Esophagus squamous epithelium (tissue), 5 donors: ENCODE measurements around the gene NELFCD. TPM values are rescaled to one million over a fixed set of nuclear protein-coding genes. Genes with fewer than 3 reads are reported as not detected.
A peak's percentile ranks its signal among the peaks of the same experiment; 100 is the strongest.

Experiments
- DNase-seq: peaks from one replicate; lab custom pipeline; 2025; lab: John Stamatoyannopoulos, UW
- H3K27ac ChIP-seq, 4 donors: fragments of 200-600 bp; sonication (generic); one replicate each; pipeline ENCODE4 v1.5.1; 2016 to 2019; ENCODE audit warnings: mild to moderate bottlenecking in 1 of 4
- H3K27me3 ChIP-seq, 4 donors: fragments of 200-600 bp; sonication (generic); 1 replicate in 3 of 4; 2 replicates in 1 of 4; pipeline versions ENCODE4 v1.5.1 to v1.6.0; 2017 to 2021; ENCODE audit warnings: antibody characterized with exemption in 1 of 4
- H3K36me3 ChIP-seq, 3 donors: fragments of 200-600 bp; sonication (generic); one replicate each; pipeline ENCODE4 v1.5.1; 2016 to 2019
- H3K4me1 ChIP-seq, 3 donors: fragments of 200-600 bp; sonication (generic); one replicate each; pipeline ENCODE4 v1.5.1; 2017 to 2019
- H3K4me3 ChIP-seq, 4 donors: fragments of 200-600 bp; sonication (generic); 1 replicate in 3 of 4; 2 replicates in 1 of 4; pipeline ENCODE4 v1.5.1; 2016 to 2019; ENCODE audit warnings: mild to moderate bottlenecking in 2 of 4, moderate library complexity in 1 of 4
- H3K9me3 ChIP-seq, 3 donors: fragments of 200-600 bp; sonication (generic); one replicate each; pipeline ENCODE4 v1.5.1; 2016 to 2019
- POLR2A ChIP-seq, 4 donors: fragments of 450-650 bp; IDR thresholded peaks; one replicate each; pipeline ENCODE4 v1.6.1; 2017; ENCODE audit warnings: antibody characterized with exemption in 4 of 4, mild to moderate bottlenecking in 4 of 4, moderate library complexity in 3 of 4
- WGBS, 2 donors: methylation state at CpG; one replicate each; pipeline ENCODE4 v1.1.5; 2018; 5-methylcytosine and 5-hydroxymethylcytosine counted together
- intact Hi-C: fragments of 100-400 bp; cut with DNase I; formaldehyde crosslinking; loops from one replicate; pipeline ENCODE4 v1.15.0; 2022
- total RNA-seq, 4 donors: library from RNA; depleted of rRNA; stranded (reverse); fragments of >200 nt; gene quantifications; one replicate each; pipeline ENCODE4 v1.1.0, GENCODE V29; 2016
- TF ChIP-seq, protein P1 (sequence below), 6 experiments: fragments of 450-650 bp in 4 of 6; fragments of 200-600 bp in 2 of 6; sonication (generic) in 2 of 6; IDR thresholded peaks; one replicate each; pipeline ENCODE4 v1.5.1; 2016 to 2019; ENCODE audit warnings: antibody characterized with exemption in 6 of 6, mild to moderate bottlenecking in 4 of 6, moderate library complexity in 4 of 6
- donor health status: DM: yes; HTN: yes; CAD: no.

The NELFCD gene
- total RNA-seq, 4 donors from 2014 or later, result 40.5 to 64.3 (median 49.9) TPM

DNA sequence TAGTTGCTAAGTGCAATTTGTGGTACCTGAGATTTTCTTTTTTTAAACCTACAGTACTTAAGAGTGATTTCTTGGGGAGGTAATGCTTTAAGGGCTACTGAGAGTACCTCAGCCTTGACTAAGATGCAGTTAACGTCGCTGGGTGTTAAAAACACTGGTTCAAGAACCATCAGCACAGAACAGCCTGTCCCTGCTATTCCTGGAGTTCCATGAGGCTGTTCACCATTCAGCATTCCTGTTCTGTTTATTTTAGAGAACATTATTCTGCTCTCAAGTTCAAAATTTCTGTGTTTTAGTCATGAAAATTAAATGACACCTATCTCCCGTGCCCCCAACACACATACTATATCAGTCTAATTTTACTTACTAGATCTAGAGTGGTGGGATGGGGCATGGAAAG lies 63.2 kb downstream of the NELFCD start:
- Histone ChIP-seq H3K27ac (peak overlapping the region in 2 of 4 donors; percentile 80 to 92), H3K27me3 (no peaks in the 10 kb centered on the region), H3K36me3 (no peaks in the 10 kb centered on the region), H3K9me3 (no peaks in the 10 kb centered on the region), H3K4me1 (peaks cover 12 to 44% (median 20%) of the 10 kb centered on the region in 3 donors), H3K4me3 (no peak overlapping the region)
- DNase-seq, result no peak
- 84 to 85% methylated on average over 3 of the region's 3 CpGs for WGBS, 2 donors
- TF ChIP-seq POLR2A (IDR thresholded peaks at IDR 0.05), result no peak
- TF ChIP-seq, protein P1, sequence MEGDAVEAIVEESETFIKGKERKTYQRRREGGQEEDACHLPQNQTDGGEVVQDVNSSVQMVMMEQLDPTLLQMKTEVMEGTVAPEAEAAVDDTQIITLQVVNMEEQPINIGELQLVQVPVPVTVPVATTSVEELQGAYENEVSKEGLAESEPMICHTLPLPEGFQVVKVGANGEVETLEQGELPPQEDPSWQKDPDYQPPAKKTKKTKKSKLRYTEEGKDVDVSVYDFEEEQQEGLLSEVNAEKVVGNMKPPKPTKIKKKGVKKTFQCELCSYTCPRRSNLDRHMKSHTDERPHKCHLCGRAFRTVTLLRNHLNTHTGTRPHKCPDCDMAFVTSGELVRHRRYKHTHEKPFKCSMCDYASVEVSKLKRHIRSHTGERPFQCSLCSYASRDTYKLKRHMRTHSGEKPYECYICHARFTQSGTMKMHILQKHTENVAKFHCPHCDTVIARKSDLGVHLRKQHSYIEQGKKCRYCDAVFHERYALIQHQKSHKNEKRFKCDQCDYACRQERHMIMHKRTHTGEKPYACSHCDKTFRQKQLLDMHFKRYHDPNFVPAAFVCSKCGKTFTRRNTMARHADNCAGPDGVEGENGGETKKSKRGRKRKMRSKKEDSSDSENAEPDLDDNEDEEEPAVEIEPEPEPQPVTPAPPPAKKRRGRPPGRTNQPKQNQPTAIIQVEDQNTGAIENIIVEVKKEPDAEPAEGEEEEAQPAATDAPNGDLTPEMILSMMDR (IDR thresholded peaks at IDR 0.05), result no peak
- intact Hi-C loops, result no loop called here

Other genes with a start within 250 kb of the NELFCD start
- gene GNAS-AS1, start 130.4 kb upstream of the NELFCD start, total RNA-seq, result under 1 TPM in 3 of 4 donors, not detected in 1; 0.19 to 0.48 (median 0.34) TPM
- 100 to 1,000 TPM; 334 to 513 (median 458) TPM for gene GNAS, start 128.5 kb upstream of the NELFCD start, total RNA-seq
- 10 to 100 TPM; 22.3 to 89.7 (median 57.2) TPM for gene CTSZ, start 26.0 kb downstream of the NELFCD start, total RNA-seq
- gene TUBB1, start 38.2 kb downstream of the NELFCD start, total RNA-seq, result under 1 TPM in 1 of 4 donors, not detected in 3; 0.19 TPM
- gene ATP5F1E, start 51.1 kb downstream of the NELFCD start, total RNA-seq, result 10 to 100 TPM; 11.6 to 35.5 (median 26.0) TPM
- gene PRELID3B, start 61.5 kb downstream of the NELFCD start, total RNA-seq, result 10 to 100 TPM; 44.7 to 73.1 (median 68.5) TPM
- 1 to 10 TPM in 1 of 4 donors, under 1 TPM in 3; 0.38 to 1.7 (median 0.60) TPM for gene ZNF831, start 182.6 kb downstream of the NELFCD start, total RNA-seq